ENCODE results near the gene HDAC5.

The HDAC5 gene

DNA sequence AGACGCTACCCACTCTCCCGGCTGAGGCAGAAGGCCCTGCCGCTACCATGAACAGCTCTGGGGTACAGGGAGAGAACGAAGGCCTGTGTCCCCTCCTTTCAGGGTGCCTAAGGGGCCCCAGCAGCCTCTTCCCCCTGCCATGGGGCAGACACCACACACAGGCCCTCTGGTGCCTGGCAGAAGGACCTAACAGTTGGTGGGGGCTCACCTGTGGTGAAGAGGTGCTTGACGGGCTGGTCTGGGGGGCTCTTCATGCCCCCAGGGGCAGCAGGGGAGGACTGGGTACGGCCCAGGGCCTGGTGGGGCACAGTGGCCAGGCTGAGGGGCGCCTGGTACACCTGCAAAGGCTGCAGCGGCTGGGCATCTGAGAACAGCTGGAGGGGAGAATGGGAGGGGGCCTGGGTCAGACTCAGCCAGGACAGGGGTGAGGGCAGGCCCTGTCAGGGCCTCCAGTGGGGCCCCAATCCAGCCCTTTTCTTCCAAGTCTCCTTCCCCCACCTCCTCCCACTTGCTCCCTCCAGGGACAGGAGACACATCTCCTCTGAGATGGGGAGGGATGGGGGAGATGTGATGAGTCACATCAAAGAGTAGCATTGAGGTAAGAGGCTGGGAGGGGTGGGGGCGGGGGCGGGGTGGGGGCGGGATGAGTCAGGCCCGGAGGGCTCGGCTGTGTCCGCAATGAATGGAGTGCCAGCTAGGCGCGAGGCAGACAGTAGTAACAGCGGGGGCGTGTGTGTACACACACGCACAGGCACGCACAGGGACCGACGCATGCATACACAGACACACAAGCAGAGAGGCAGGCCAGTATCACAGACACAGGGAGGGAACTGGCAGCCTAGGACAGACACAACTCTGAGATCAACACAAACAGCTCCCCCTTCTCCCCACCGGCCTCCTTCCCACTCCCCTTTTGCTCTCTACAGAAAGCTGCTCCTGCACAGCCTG, 36.8 kb downstream of the HDAC5 start:
- DNase-seq = no peak

DNA sequence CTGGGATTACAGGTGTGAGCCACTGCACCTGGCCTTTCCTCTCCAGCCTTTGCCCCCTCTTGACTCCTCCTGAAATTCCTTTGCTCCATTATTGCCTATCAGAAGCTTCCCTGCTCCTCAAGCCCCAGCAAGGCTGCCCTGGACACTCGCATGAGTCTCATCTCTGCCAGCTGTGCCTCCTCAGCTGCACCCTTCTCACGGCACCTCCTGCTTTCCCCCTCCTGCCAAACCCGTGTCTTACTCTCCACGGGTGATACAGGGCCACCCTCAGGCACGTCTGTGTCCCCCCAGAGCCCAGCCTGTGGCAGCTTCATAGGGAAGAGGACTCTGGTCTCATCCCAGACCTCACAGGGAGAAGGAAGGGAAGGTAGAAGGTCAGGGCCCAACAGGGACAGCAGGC, 37.5 kb downstream of the HDAC5 start:
- no peak for DNase-seq

- DNase-seq = no peak
Measured at GRCh38 chr17:44084921-44085320, 38.5 kb downstream of the HDAC5 start.

- no peak for DNase-seq
Measured at GRCh38 chr17:44084131-44084538, 39.3 kb downstream of the HDAC5 start.

GRCh38 chr17:44083250-44083849, 40.1 kb downstream of the HDAC5 start:
- DNase-seq = no peak

DNA sequence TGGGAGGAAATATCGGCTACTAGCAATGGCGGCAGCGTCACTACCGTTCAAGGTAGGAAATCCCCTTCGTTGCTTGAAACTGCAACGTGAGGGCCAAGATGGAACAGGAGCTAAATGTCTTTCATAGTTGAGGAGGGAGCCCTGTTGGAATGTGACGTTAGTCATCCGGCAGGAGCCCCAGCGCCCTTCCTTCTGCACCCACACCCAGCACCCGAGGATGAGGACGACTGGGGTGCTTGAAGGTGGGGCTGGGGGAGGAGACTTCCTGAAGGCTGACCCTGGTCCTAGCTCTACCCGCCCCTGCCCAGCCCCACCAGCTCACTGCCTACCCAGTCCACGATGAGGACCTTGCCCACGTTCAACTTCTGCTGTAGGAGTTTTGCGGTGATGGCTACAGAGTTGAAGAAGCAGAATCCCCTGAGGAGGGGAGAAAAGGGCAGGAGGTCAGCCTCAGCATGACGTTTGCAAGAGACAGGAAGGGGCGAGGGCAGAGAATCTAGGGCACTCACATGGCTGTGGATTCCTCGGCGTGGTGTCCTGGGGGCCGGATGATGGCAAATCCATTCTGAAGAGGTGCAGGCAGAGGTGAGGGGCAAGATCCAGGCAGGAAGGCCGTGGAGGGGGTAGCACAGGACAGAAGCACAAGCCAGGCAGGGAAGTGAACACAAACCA, 41.0 kb downstream of the HDAC5 start:
- DNase-seq = no peak

DNA sequence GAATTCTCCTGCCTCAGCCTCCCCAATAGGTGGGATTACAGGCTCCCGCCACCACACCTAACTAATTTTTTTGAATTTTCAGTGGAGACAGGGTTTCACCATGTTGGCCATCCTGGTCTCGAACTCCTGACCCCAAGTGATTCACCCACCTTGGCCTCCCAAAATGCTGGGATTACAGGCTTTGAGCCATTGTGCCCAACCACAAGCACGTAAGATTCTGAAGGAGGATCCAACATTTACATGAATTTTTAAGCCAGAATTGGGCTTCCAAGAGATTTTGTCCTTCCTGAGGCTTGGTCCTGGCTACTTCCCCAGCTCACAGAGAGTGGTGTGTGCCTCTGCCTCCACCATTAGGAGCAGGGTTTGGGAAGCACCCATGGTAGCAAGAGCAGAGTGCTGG, 41.8 kb downstream of the HDAC5 start:
- no peak for DNase-seq

- DNase-seq = no peak
Measured at GRCh38 chr17:44079877-44080821, 43.3 kb downstream of the HDAC5 start.

GRCh38 chr17:44078412-44078811, 45.0 kb downstream of the HDAC5 start:
- no peak for DNase-seq

GRCh38 chr17:44077595-44077909, 45.9 kb downstream of the HDAC5 start:
- no peak for DNase-seq

GRCh38 chr17:44076716-44077594, 46.5 kb downstream of the HDAC5 start:
- no peak for DNase-seq

DNA sequence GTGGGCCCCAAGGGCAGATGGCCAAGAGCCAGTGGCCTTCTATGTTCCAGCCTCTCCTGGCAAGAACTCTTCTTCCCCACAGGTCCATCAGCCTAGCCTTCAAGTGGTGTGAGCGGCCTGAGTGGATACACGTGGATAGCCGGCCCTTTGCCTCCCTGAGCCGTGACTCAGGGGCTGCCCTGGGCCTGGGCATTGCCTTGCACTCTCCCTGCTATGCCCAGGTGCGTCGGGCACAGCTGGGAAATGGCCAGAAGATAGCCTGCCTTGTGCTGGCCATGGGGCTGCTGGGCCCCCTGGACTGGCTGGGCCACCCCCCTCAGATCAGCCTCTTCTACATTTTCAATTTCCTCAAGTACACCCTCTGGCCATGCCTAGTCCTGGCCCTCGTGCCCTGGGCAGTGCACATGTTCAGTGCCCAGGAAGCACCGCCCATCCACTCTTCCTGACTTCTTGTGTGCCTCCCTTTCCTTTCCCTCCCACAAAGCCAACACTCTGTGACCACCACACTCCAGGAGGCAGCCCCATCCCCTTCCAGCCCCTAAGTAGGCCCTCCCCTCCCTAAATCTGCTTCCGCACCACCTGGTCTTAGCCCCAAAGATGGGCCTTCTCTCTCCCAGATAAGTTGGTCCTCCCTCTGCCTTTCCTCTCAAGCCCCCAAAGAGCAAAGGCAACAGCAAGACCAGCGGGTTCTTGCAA, 47.7 kb downstream of the HDAC5 start:
- no peak for DNase-seq

GRCh38 chr17:44074911-44075285, 48.5 kb downstream of the HDAC5 start:
- DNase-seq = no peak

GRCh38 chr17:44074231-44074910, 49.1 kb downstream of the HDAC5 start:
- DNase-seq = peak; percentile 54

- DNase-seq = no peak
Measured at GRCh38 chr17:44071772-44072171, 51.7 kb downstream of the HDAC5 start.

DNA sequence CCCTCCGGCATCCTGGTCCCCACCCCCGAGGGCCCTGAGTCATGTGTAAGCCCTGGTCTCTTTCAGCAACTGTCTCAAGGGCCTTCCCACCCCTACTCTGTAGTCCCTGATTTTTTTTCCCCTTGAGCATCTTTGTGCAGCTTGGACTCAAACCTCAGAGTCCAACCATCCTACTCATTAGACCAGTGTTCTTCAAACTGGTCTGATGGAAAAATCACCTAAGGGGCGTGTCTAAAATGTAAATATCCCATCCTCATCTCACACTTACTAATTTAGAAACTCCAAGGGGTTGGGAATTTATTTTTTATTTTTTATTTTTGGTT, 52.3 kb downstream of the HDAC5 start:
- DNase-seq = no peak

DNA sequence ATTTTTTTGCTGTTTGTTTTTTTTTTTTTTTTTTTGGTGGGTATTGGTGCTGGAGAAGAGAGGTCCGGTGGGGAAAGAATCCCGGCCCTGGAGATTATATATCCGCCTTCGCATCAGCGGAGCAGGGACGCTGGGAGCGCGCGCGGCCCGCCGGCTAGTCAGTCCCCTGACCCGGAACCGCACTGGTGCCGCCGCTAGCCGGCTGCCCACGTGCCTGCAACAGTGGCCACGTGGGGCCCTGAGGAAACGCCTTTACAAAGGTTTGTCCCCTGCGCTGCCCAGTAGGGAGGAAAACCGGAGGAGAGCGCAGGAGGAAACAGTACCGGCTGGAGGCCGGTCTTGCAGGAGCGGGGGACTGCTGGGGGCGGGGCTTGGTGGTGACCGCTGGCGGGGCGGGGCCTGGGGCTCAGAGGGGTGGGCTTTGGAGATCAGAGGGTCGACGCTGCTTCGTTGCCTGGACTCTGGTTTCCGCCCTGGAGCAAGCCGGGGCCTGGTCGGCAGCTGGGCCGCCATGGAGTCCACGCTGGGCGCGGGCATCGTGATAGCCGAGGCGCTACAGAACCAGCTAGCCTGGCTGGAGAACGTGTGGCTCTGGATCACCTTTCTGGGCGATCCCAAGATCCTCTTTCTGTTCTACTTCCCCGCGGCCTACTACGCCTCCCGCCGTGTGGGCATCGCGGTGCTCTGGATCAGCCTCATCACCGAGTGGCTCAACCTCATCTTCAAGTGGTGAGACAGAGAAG, 52.8 kb downstream of the HDAC5 start, which contains the start of gene G6PC3:
G6PC3 (plus strand) TSS at position 281 of the 743 bp plus-strand sequence; CDS start at position 512, 231 bp downstream.
- DNase-seq = peak; percentile 84

DNA sequence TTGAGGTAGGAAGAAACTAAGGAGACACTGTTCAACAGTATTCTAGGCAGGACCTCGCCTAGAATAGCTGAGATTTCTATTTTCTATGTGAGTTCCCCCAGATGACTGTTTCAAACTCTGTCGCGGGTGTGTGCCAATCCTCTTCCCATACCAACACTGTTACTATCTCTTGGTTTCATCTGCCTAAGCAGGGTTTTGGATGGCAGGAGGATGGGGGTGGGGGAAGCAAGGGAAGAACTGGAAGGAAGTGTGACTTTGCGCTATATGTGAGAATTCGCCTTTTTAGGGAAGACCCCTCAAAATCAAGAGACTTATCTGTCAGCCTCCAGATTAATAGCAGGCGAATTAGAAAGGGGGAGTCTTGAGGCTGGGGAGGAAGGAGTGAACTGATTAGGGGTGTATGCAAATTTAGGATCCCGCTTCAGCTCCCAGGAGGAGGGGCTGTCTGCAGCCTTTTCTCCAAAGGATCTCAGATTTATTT, 53.4 kb downstream of the HDAC5 start:
- no peak for DNase-seq

DNA sequence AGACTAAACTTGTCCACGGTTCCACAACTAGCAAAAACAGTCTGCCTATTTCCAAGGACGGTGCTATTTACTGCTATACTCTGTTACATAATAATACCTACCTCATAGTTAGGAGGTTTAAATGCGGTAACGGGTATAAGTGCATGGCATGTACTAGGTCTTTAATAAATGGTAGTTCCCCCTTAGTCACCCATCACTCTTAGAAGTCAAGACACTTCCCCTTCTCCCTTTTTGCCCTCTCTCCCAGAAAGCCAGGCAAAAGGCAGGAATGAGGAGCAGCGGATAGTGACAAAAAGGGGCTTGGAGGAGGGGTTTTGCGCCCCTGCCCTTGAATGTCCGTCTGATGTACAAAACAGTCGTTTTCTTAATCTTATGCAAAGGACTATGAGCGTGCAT, 55.9 kb downstream of the HDAC5 start:
- DNase-seq = no peak
